MM.1S (cell line): ENCODE data around the gene NCBP1.

Experiments used
- CTCF ChIP-seq: fragments of 300-600 bp; sonication (generic); IDR thresholded peaks from 2 replicates; pipeline ENCODE4 v1.5.1; 2016; ENCODE audit warnings: antibody characterized with exemption, low read length, mixed read lengths
- EZH2 ChIP-seq: fragments of 300-600 bp; sonication (generic); optimal IDR thresholded peaks from 2 replicates; pipeline ENCODE3; 2017; ENCODE audit warnings: low read depth, mild to moderate bottlenecking, antibody characterized with exemption, low read length, mixed read lengths
- EZH2phosphoT487 ChIP-seq: fragments of 300-600 bp; sonication (generic); IDR thresholded peaks from 2 replicates; pipeline ENCODE4 v1.6.1; 2018; ENCODE audit warnings: antibody characterized with exemption, low read length

GRCh38 chr9:97640325-97640724 lies 6.7 kb downstream of the NCBP1 start:
- TF ChIP-seq CTCF, result no peak
- no peak for TF ChIP-seq EZH2phosphoT487
- no peak for TF ChIP-seq EZH2
